ENCODE data around the gene RCN2. TPM values are rescaled to one million over a fixed set of nuclear protein-coding genes. Genes with fewer than 3 reads are reported as not detected.

The RCN2 gene
- total RNA-seq, 4 donors from 2014 or later: 38.8 to 56.1 (median 50.2) TPM

DNA sequence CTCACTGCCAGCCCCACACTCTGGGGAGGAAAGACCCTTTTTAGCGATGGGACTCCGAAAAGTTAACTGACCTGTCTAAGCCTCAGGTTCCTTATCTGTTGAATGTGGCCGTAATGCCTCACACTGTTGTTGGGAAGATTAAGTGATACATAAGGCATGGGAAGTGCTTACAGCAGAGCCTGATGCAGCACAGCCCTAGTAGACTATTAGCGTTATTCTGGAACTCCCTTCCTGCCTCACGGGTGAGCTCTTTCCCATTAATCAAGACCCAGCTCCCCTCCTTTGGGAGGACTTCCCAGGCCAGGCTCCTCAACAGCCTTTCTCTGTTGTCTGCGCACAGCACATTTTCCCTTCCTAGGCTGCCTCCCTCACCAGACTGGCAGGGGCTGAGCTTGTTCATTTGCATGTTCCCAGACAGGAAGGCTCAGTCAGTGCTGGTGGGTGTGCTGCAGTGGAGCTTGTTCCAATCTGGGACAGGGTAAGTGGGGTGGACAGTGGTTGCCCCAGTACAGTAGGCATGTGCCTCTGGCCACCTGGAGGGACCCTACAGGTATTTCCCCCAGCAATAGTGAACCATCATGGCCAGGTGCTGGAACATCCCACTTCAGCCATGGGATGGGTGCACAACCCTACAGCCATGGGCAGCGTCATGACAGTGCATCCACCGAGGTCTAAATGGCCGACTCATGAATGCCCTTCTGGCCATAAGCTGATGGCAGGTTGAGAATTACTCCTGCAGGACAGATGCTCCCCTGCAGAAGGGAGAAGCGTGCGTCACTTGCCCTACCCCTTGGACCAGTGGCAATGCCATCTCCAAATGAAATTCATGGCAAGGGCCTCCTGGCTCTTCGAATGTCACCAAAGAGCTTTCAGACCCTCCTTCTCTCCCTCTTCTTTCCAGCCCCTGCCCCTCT is 57.6 kb downstream of the RCN2 start:
- TF ChIP-seq, protein P1, sequence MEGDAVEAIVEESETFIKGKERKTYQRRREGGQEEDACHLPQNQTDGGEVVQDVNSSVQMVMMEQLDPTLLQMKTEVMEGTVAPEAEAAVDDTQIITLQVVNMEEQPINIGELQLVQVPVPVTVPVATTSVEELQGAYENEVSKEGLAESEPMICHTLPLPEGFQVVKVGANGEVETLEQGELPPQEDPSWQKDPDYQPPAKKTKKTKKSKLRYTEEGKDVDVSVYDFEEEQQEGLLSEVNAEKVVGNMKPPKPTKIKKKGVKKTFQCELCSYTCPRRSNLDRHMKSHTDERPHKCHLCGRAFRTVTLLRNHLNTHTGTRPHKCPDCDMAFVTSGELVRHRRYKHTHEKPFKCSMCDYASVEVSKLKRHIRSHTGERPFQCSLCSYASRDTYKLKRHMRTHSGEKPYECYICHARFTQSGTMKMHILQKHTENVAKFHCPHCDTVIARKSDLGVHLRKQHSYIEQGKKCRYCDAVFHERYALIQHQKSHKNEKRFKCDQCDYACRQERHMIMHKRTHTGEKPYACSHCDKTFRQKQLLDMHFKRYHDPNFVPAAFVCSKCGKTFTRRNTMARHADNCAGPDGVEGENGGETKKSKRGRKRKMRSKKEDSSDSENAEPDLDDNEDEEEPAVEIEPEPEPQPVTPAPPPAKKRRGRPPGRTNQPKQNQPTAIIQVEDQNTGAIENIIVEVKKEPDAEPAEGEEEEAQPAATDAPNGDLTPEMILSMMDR (IDR thresholded peaks at IDR 0.05; ENCODE audit: low read depth): no peak

DNA sequence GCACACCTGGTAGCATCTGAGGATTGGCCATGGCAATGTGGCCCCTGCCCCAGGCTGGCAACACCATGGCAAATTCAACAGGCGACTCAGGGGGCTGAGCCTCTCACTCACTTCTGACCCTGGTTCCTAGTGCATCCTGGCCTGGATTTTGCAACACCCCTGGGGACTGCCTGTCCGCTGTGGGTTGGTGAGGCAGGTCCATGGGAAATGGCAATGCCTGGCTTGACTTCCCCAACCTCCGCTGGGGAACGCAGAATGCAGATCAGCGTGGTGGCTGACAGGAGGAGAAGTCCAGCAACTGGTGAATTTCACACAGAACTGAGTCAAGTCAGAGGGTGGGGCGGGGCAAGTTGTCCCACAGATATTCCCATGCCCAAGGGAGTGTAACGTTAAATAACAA is 59.5 kb downstream of the RCN2 start:
- TF ChIP-seq, protein P1 (IDR thresholded peaks at IDR 0.05; ENCODE audit: low read depth): no peak

DNA sequence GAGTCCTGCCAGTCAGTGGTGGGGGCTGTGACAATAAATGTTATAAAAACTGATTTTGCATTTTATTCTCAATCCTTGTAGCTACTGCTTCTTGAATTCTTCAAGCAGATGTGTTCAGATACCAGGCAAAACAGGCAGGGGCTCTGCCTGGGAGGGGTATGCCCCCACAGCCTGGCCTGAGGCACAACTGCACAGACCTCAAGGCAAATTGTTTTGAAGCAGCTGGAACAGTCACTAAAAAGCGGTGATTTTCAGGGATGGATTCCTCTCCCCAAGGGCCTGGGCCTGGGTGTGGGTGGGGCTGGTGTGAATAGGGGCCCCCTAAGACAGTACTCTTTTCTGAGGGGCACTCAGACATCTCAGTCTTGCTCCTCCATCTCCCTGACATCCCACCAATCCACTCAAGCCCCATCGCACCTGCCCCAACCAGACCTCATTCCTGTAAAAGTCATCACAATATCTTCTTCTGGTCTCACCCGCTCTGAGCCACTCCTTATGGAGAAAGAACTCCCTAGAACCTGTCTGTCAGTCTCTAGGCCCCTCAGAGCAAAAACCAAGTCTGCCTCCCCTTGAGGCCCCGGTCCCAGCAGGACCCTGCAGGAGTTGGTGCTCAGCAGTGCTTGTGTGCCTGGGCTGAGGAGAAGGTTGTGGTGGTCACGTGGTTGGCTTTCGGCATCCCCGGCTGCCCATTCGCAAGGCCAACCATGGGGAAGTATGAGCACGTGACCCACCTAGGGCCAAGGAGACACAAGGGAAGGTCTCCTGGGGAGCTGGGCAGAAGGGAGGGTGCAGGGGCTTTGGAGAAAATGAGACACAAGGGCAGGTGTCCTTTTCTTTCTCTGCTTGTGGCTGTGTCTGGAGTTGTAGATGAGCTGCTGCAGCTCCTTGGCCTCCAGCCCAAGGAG is 60.4 kb downstream of the RCN2 start:
- TF ChIP-seq, protein P1 (IDR thresholded peaks at IDR 0.05; ENCODE audit: low read depth): no peak

DNA sequence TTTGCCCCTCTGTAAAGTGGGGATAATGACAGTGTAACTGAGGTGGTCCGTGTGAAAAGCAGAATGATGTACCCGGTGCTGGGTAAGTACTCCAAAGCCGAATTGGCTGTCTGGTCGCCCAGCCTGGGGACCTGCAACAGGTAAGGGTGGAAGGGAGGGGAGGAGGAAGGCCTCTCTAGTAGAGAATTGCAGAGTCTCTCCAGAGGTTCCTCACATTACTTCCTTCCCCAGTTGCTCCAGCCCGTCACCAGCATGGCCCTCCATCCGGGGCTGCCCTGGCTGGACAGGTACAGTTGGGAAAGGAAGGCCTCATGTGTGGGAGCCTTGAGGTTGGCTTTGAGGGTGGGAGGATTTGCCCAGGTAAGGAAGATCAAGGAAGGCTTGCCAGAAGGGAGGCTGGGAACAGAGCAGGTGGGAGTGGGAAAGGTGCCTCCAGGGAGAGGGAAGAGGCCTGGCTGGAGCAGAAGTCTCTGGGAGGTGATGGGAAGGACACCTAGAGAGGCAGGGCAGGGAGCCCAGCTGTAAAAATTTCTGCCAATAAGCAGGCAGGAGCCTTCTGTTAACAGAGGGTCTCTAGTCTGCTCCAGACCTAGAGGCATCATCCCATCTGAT is 61.7 kb downstream of the RCN2 start:
- TF ChIP-seq, protein P1 (IDR thresholded peaks at IDR 0.05; ENCODE audit: low read depth): no peak

DNA sequence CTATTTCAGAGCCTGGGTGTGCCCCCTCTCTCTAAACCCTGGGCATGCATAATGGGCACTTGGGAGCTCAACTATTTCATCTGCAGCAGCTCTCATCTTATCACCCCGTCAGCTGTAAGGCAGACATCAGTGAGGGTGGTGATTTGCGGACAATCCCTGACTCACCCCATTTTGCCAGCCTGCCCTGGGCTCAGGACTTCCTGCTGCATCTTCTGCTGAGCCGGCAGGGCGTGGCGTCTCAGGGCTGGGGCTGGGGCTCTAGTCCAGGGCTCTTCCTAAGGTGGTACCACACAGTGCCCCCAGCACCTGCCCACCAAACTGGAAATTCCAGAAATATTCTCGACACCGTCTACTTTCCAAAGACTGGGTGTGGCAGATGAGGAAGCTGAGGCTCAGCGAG is 62.5 kb downstream of the RCN2 start:
- TF ChIP-seq, protein P1 (IDR thresholded peaks at IDR 0.05; ENCODE audit: low read depth): no peak

DNA sequence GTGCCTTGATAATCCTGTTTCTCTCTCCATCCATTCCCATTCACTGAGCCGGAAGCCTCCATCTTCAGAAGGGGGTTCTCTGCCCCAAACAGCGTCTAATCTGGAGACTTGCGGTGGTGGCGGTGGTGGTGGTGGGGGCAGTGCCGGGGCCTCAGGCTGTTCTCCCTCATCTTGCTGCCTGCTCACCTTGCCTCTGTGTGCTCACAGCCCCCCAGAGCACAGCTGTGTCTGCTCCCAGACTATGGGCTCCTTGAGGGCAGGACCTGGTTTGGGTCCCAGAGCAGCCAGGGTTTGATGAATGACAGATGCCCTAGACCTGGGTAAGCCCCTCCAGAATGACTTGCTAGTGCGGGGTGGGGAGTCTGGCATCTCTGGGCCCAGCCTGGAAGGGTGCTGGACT is 62.9 kb downstream of the RCN2 start:
- TF ChIP-seq, protein P1 (IDR thresholded peaks at IDR 0.05; ENCODE audit: low read depth): no peak
